AG09319 (cell line): Measurements from ENCODE around the gene ITIH4.

Experiments
- DNase-seq: peaks from one replicate; pipeline ENCODE4 v3.0.0-alpha.2; 2010; ENCODE audit warnings: low read depth; ENCODE audit errors: extremely low read depth
- TF ChIP-seq, protein P1 (sequence below): IDR thresholded peaks from 2 replicates; pipeline ENCODE4 v1.5.1; 2011; ENCODE audit warnings: low read depth, mild to moderate bottlenecking, inconsistent platforms, low read length, moderate library complexity

The ITIH4 gene

GRCh38 chr3:52859686-52860423 is 29.4 kb upstream of the ITIH4 start:
- TF ChIP-seq, protein P1, sequence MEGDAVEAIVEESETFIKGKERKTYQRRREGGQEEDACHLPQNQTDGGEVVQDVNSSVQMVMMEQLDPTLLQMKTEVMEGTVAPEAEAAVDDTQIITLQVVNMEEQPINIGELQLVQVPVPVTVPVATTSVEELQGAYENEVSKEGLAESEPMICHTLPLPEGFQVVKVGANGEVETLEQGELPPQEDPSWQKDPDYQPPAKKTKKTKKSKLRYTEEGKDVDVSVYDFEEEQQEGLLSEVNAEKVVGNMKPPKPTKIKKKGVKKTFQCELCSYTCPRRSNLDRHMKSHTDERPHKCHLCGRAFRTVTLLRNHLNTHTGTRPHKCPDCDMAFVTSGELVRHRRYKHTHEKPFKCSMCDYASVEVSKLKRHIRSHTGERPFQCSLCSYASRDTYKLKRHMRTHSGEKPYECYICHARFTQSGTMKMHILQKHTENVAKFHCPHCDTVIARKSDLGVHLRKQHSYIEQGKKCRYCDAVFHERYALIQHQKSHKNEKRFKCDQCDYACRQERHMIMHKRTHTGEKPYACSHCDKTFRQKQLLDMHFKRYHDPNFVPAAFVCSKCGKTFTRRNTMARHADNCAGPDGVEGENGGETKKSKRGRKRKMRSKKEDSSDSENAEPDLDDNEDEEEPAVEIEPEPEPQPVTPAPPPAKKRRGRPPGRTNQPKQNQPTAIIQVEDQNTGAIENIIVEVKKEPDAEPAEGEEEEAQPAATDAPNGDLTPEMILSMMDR, result no peak
- no peak for DNase-seq

GRCh38 chr3:52857864-52858263 is 27.4 kb upstream of the ITIH4 start:
- TF ChIP-seq, protein P1, result no peak
- no peak for DNase-seq

- TF ChIP-seq, protein P1, result no peak
- DNase-seq, result no peak
Measured at GRCh38 chr3:52857133-52857532, 26.7 kb upstream of the ITIH4 start.

DNA sequence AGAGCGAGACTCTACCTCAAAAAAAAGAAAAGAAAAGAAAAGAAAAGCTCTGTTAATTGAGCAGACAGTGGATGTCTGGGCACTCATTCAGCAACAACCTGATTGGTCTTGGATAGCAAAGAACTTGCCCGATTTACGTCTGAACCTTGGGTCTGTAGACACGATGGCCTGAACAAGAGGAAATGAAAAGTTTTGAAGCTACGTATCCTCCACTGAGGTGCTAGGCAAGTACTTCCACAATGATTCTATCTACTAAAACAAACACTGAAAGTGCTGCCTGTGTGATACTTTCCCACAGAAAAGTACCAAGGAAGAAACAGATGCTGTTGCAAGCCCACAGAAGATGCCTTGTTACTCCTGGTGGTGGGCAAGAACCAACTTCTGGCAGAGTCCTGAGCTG is 26.2 kb upstream of the ITIH4 start:
- TF ChIP-seq, protein P1, result no peak

GRCh38 chr3:52854013-52854412 is 23.5 kb upstream of the ITIH4 start:
- no peak for DNase-seq
- TF ChIP-seq, protein P1, result no peak

More for the DNA sequence above, 26.2 kb upstream of the ITIH4 start:
- no peak for DNase-seq

DNA sequence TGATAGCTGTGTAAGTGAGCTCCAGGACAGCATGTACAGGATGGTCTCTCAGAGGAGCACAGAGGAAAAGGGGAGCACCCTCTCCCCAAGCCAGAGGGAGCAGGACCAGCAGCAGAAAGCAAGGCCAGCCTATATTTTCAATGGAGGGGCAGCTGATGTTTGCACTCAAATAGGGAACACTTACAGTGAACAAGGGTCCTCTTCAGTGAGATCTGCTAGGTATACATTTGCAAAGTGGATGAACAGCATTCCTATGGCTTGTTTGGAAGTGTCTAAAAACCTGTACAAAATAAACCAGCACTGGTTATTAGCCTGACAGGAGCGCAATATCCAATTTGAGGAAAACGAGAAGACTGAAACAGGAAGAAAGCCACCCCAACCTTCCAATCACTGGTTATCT is 21.9 kb upstream of the ITIH4 start:
- no peak for DNase-seq
- TF ChIP-seq, protein P1, result no peak

DNA sequence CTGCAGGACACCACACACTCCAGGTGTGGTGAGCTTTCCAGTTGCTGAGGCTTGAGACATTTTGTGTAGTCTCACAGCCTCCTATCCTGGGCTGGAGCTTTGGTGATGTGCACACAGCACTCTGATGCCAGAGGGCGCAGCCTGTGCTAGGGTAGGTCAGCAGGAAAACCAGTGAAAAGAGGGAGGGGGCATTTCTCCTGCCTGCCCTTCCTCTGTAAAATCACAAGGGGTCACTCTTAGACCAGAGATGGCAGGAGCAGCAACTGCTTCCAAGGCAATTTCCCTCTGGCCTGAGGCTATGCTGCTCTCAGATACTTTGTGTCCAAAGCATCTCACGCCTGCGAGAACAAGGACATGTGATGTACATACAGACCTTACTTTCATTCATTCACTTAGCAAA is 20.9 kb upstream of the ITIH4 start:
- TF ChIP-seq, protein P1, result peak; percentile 64

More for the DNA sequence above, 20.9 kb upstream of the ITIH4 start:
- DNase-seq, result no peak
